T-helper 2 cell treated with Interferon-gamma antibody and Interleukin-4, amounts not matched to agents 100 ng/mL and 5 ng/mL, for 36 hours (primary cell): Measurements from ENCODE around the gene SHISAL1. TPM values are rescaled to one million over a fixed set of nuclear protein-coding genes. Genes with fewer than 3 reads are reported as not detected.

ENCODE experiments used
- intact Hi-C: fragments of 100-400 bp; cut with micrococcal nuclease; formaldehyde crosslinking; loops from one replicate; pipeline ENCODE4 v1.15.1; 2023
- total RNA-seq: library from RNA; stranded (reverse); gene quantifications from 2 replicates; pipeline ENCODE4 v1.2.3, GENCODE V29; 2022

SHISAL1 gene
- total RNA-seq, 1 donor from 2014 or later: not detected

- intact Hi-C loops: no loop called here
Observed at GRCh38 chr22:44280665-44281188, 32.0 kb downstream of the SHISAL1 start.

DNA sequence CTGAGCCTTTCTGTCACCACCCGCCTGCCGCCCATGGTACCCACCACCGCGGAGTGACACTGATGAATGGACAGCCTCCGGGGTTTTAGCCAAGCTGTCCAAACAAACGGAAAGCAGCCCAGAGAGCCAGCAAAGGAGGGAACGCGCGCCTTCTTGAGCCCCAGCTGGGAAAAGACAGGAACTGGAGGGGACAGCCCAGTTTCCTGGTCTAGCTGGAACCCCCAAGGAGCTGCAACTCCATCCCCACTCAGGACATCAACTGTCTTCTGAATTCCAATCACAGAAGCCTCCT, 33.7 kb downstream of the SHISAL1 start:
- intact Hi-C loops: no loop called here

DNA sequence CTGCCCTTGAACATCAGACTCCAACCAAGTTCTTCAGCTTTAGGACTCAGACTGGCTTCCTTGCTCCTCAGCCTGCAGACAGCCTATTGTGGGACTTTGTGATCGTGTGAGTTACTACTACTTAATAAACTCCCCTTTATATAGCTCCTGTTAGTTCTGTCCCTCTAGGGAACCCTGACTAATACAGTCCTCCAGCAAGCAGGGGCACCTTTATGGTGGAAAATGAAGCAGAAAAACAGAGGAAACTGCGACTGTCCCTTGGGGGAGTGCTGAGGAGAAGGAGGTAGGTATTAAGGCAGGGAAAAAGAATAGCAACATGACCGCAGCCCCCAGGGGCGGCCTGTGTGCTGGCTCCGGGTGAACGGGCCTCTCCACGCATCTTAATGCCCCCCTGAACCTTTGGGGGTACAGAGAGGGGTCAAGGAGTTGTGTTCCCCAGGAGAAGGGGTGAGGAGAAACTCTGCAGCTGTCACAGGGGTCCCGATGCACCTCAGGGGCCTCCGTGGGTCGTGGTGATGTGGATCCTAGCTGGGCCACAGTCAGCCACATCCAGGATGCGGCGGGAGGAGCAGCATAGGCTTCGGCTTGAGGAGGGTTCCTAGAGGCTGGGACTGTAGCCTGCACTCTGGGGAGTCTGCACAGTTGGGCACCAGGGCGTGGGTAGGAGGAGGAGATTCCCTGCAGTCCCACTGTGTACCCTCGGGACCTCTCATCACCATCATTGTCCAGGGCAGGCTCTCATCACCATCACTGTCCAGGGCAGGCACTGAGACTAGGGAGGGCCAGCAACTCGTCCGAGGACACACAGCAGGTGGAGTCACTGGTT, 34.3 kb downstream of the SHISAL1 start:
- intact Hi-C loops: no loop called here

- intact Hi-C loops: no loop called here
Observed at GRCh38 chr22:44277386-44278135, 35.2 kb downstream of the SHISAL1 start.

GRCh38 chr22:44276706-44277356, 35.9 kb downstream of the SHISAL1 start:
- intact Hi-C loops: no loop called here

DNA sequence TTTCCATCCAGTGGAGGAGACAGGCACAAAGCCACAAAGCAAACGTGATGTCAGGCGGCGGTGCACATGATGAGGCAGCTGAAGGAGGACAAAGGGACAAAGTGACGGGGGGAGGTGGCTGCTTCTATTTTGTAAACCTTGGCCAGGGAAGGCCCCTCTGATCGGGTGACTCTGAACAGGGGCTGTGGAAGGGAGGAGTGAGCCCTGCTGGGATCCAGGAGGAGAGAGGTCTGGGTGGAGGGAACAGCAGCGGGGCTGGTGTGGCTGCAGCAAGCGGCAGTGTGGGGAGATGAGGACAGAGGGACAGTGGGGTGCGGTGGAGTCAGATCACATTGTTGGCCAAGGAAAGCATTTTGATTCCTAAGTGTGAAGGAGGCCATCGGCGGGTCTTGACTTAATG, 36.7 kb downstream of the SHISAL1 start:
- intact Hi-C loops: no loop called here

DNA sequence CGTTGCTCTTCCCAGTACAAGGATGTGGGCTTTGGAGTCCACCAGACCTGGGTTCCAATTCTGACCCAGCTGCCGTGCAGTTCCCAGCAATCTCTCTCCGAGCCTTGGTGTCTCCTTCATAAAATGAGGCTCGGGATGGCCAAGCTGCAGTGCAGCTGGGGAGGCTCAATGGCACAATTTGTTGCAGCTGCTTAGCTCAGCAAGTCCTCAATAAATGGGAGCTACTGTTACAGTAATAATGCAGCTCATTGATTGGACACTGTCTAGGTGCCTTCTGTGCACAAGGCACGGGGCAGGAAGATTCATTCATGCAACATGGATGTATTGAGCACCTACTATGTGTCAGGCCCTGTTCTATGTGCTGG, 37.1 kb downstream of the SHISAL1 start:
- intact Hi-C loops: no loop called here

- intact Hi-C loops: no loop called here
Observed at GRCh38 chr22:44274918-44275630, 37.7 kb downstream of the SHISAL1 start.

- intact Hi-C loops: no loop called here
Observed at GRCh38 chr22:44273175-44273574, 39.6 kb downstream of the SHISAL1 start.

GRCh38 chr22:44272401-44272771, 40.4 kb downstream of the SHISAL1 start:
- intact Hi-C loops: no loop called here

DNA sequence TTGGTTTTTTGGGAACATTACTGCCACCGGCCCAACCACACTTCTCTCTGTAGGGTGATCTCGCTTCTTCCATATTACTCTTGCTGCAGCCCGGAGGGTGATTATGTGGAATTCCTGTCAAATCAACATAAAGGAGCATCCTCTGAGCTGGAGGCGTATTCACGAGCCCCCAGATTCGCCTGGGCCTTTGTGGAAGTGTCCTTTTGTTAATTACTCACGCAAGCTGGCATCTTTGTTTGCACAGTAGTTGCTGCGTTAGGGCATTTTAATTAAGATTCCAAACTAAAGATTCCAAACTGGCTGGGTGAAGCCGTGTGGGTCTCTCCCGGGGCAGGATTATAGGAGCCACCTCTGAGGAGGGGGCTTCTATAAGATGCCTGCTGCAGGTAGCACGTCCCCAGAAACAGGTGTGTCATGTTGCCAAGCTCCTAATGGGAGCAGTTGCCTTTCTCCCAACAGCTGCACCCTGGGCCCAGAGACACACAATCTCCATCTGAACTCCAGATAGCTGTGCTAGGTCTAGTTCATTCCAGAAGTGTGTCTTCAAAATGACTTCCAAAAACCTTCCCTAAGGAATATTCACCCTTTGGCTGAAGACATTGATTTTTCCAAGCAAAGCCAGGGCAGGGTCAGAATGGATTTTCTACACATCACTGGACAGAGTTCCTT, 40.9 kb downstream of the SHISAL1 start:
- intact Hi-C loops: no loop called here

DNA sequence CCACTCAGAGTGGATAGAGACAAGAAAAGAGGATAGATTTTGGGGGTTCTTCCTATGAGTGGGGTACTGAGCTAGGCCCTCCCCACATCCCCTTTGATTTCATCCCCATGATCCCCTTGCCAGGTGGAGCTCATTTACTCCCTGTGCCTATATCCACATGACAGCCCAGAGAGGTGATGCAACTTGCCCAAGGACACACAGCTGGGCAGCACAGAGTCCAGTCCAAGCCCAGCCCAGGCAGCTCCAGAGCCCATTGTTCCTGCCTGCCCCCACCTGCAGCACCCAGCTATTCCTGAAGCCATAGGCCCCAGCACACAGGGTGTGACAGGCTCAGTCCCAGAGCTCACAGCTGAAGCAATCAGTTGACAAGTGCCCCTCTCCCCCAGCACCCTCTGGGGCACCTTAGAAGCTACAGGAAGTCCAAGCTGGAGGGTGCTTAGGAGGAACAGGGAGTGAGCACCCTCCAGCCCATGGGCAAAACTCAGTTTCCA, 41.7 kb downstream of the SHISAL1 start:
- intact Hi-C loops: no loop called here

- intact Hi-C loops: no loop called here
Observed at GRCh38 chr22:44270556-44270880, 42.2 kb downstream of the SHISAL1 start.

DNA sequence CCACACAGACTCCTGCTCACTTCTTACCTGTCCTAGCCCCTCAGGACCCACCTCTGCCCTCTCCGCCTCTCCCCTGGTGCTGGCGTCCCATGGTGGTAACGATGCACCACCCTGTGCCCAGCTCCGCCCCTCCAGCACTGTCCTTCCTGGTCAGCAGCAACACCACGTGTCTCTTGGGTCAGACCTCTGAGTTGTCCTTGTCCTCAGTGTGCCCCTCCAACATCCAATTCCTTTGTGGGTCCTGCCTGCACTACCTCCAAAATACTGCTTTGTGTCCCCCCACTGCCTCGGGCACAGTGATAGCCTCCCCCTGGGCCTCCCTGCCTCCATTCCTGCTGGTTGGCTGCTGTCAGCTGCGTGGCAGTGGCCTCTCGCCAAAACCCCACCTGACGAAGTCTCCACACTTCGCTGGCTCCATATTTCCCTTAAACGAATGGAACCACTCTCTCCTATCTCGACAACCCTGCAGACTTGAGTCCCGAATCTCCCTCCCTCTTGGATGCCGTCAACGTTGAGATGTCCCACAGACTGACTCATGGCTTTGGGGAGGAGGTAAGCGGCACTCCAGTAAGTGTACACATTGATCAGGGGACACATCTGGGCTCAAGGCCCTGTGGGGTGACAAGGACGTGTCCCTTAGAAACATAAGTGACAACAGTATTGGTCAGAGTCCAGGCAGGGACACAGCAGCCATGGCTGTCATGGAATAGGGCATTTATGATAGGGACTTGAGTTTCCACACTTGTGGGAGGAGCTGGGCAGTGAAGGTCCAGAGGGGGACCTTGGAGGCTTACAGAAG, 42.8 kb downstream of the SHISAL1 start:
- intact Hi-C loops: no loop called here

DNA sequence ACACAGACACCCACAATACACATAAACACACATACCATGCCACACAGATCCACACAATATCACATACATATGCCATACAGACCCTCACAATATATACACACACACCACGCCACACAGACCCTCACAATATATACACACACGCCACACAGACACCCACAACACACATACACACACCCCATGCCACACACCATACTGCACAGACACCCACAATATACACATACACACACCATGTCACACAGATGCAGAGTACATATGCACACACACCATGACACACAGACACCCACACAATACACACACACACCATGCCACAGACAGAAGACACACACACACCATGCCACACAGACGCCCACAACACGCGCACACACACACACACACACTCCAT, 43.6 kb downstream of the SHISAL1 start:
- intact Hi-C loops: no loop called here

GRCh38 chr22:44268431-44269116, 44.2 kb downstream of the SHISAL1 start:
- intact Hi-C loops: no loop called here

- intact Hi-C loops: no loop called here
Observed at GRCh38 chr22:44267856-44268255, 44.9 kb downstream of the SHISAL1 start.

DNA sequence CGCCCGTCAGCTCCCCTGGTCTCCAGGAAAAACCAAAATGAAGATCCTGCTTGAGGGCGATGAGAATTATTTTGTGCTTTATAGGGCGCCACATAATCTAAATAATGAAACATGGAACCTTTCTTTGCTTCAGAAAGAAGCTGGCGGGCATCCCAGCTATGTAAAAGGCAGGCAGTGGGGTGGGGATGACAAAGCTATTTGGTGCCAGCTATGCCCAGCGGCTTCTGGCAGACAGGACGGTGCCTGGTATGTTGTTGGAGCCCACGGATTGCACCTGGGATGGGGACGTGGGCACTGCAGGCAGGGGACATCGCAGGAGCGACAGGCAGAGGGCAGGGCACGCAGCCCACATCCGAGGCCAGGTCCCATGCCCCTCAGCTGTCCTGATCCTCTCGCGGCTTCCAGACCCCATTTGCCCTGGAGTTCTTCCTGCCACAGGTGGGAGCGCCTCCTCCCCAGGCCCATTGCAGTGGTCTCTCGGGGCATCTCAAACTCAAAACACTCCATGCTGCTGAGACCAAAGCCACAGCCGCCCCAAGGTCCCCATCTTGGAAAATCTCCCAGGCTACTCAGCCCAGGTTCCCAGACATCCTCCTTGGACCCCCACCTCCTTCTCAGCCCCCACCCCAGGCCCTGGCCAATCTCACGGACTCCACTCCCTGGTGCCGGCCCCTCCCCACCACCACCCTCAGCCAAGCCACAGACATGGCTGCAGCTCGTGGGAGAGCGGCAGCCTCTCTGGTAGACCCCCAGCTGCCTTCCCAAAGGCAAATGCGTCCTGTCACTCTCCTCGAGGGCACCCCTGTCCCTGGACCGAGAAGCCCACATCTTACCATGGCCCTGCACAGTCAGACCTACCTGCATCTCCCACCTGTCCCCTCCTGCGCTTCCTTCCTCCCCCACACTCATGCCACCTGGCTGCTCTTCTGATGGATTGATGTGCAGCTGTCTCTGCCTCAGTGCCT, 45.7 kb downstream of the SHISAL1 start:
- intact Hi-C loops: no loop called here

GRCh38 chr22:44263547-44263946, 49.2 kb downstream of the SHISAL1 start:
- intact Hi-C loops: no loop called here
